ENCODE data around the gene USP5.

The USP5 gene

DNA sequence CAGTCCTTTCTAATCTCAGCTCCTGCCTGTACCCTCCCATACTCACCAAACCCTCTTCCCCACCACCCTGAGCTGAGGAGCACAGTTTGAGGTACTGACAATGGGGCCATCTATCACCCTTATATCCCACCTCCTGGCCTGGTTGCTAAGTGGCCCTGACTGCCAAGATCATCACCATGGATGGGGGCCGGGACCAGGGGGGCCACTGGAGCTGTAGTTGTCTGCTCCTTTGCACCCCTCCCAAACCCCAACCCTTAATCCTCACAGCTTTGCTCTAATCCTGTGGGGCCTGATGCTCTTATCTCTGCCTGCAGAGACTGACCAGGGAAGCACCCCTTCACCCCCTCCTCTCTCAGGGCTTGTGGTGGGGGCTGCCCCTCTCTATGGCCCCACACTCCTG, 11.6 kb upstream of the USP5 start:
- no peak for DNase-seq (ENCODE audit: low read depth in 2 of 2)

- no peak for DNase-seq (ENCODE audit: low read depth in 2 of 2)
Measured at GRCh38 chr12:6840761-6841515, 11.0 kb upstream of the USP5 start, which contains the start of gene GNB3. Gene GNB3 (plus strand): TSS chr12:6840925. CDS start chr12:6841288, 363 bp downstream.

DNA sequence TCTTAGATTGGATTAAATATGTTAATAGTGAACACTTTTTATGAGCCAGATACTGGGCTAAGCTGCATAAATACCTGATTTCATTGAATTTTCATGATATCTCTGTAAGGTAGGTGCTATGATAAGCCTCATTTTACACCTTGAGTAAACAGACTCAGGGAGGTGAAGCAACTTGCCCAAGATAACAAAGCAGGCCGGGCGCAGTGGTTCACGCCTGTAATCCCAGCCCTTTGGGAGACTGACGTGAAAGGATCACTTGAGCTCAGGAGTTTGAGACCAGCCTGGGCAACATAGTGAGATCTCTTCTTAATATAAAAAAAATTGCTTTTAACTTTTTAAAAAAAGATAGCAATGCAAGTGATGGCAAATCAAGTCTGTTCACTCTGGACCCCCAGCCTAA, 9.9 kb upstream of the USP5 start:
- DNase-seq (ENCODE audit: low read depth in 2 of 2) = no peak

- DNase-seq (ENCODE audit: low read depth in 2 of 2) = no peak
Measured at GRCh38 chr12:6843118-6843902, 8.6 kb upstream of the USP5 start.

DNA sequence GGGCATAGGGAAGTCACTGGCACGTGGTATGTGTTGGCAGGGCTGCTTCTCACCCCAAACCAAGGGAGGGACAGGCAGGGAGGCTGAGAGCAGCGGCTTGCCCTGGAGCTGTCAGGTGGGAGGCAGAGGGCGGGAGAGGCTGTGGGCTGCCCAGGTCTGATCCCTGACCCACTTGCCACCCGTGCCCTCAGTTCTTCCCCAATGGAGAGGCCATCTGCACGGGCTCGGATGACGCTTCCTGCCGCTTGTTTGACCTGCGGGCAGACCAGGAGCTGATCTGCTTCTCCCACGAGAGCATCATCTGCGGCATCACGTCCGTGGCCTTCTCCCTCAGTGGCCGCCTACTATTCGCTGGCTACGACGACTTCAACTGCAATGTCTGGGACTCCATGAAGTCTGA, 6.6 kb upstream of the USP5 start:
- no peak for DNase-seq (ENCODE audit: low read depth in 2 of 2)

- no peak for DNase-seq (ENCODE audit: low read depth in 2 of 2)
Measured at GRCh38 chr12:6846316-6846869, 5.6 kb upstream of the USP5 start.

GRCh38 chr12:6847676-6848075, 4.3 kb upstream of the USP5 start:
- no peak for DNase-seq (ENCODE audit: low read depth in 2 of 2)

- no peak for DNase-seq (ENCODE audit: low read depth in 2 of 2)
Measured at GRCh38 chr12:6849427-6849826, 2.5 kb upstream of the USP5 start.

DNA sequence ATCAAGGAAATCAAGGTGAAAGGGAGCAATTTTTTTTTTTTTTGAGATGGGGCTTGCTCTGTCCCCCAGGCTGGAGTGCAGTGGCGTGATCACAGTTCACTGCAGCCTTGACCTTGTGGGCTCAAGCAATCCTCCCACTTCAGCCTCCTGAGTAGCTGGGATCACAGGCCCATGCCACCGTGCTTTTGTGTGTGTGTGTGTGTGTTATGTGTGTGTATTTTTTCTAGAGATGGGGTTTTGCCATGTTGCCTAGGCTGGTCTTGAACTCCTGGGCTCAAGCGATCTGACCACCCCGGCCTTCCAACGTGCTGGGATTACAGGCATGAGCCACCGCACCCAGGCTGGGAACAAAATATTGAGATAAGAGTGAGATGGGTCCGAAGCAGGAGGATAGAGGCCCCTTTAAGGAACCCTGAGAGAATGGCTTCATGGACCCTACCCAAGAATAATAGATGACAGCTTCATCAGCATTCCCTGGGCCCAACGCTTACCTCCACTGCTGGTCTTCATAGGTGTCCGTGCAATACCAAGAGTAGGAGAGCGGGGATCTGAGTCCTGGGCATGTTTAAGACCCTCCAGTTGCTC, 1.9 kb upstream of the USP5 start:
- DNase-seq (ENCODE audit: low read depth in 2 of 2) = no peak

DNA sequence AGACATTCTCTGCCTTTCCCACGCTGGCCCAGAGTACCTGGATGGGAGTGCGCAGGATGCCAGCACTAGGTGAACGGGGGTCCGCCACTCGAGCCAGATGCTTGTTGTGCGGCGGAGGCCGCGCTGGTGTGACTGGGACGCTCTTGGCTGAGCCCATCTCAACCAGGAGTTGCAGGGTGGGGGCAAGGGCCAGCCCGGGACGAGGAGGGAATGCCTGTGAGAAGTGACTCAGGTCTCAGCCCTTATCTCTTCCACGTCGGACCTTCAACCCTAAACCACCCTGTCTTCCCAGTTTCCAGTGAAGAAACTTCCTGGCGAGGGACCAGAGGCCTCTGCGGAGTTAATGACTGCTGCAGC, 1.2 kb upstream of the USP5 start:
- DNase-seq (ENCODE audit: low read depth in 2 of 2) = no peak

GRCh38 chr12:6851153-6851920, 613 bp upstream of the USP5 start, which contains the start of gene CDCA3:
Gene CDCA3 (minus strand): TSS chr12:6851286. CDS start chr12:6850952, 334 bp downstream.
- DNase-seq (ENCODE audit: low read depth in 2 of 2) = peak; percentile 88 to 93

GRCh38 chr12:6852651-6853354, 853 bp downstream of the USP5 start:
- DNase-seq (ENCODE audit: low read depth in 2 of 2) = peak; percentile 42 to 65

GRCh38 chr12:6853626-6854025, 1.7 kb downstream of the USP5 start:
- DNase-seq (ENCODE audit: low read depth in 2 of 2) = no peak

DNA sequence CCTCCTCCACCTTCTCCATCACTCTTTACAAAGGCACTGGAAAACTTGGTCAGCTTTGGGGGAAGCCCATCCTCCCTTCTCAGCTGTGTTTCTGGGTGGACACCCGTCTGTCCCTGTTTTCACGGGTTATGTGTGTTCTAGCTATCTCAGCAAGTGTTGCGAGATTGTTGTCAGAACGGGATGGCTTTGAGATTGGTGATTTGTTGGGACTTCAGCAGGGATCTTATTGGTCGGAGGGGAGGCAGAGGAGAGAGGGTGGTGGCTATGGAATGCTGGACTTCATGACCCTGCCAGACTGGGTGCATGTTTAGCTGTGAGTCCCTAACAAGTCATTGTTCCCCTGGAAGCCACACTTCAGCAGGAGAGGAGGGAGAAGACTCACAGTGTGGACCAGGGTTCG, 2.1 kb downstream of the USP5 start:
- no peak for DNase-seq (ENCODE audit: low read depth in 2 of 2)

DNA sequence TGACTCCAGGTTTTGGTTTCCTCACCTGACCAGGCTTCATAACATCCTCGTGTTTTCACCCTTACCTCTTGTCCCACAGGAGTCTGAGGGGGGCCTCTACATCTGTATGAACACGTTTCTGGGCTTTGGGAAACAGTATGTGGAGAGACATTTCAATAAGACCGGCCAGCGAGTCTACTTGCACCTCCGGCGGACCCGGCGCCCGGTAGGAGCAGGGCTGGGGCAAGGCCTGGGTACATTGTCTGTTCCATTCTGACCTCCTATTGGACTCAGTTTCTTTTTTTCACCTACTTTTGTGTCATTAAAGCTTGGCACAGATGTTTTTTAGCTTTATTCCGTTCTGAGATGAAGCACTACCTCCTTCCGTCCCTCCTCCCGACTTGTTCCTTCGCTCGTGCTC, 3.4 kb downstream of the USP5 start:
- no peak for DNase-seq (ENCODE audit: low read depth in 2 of 2)

DNA sequence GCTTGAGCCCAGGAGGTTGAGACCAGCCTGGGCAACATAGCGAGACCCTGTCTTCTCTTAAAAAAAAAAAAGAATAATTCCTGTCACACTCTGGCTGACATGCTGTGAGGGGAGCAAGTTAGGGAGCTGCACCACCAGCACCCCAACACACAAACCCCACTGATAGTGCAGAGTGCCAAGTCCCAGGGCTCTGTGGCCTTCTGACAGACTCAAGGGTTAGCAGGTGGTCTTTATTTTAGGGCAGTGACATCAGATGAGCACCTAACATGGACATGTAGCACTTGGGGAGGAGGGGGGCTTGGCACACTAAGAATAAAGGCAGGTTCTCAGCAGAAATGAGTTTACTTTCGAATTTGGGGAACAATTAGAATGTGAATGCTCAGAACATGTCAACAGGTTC, 6.8 kb downstream of the USP5 start:
- no peak for DNase-seq (ENCODE audit: low read depth in 2 of 2)

- no peak for DNase-seq (ENCODE audit: low read depth in 2 of 2)
Measured at GRCh38 chr12:6860116-6860515, 8.2 kb downstream of the USP5 start.

GRCh38 chr12:6860942-6861341, 9.0 kb downstream of the USP5 start:
- no peak for DNase-seq (ENCODE audit: low read depth in 2 of 2)

GRCh38 chr12:6861391-6861790, 9.4 kb downstream of the USP5 start:
- no peak for DNase-seq (ENCODE audit: low read depth in 2 of 2)

GRCh38 chr12:6863033-6863432, 11.1 kb downstream of the USP5 start:
- DNase-seq (ENCODE audit: low read depth in 2 of 2) = no peak
